Measurements from ENCODE around the gene CDK2AP2.

GRCh38 chr11:67501854-67502253 is 6.1 kb downstream of the CDK2AP2 start:
- TF ChIP-seq EZH2 (IDR thresholded peaks at IDR 0.05; ENCODE audit: insufficient read depth, low read length) = no peak
- TF ChIP-seq CTCF (IDR thresholded peaks at IDR 0.05; ENCODE audit: insufficient read depth, low read depth, low read length) = no peak

All from astrocyte (in vitro differentiated cells and primary cell).